H7 (cell line): ENCODE data around the gene CEND1. TPM values are rescaled to one million over a fixed set of nuclear protein-coding genes. Genes with fewer than 3 reads are reported as not detected.

ENCODE experiments used
- DNase-seq: peaks from one replicate; pipeline ENCODE4 v3.0.0; 2012
- H3K27me3 ChIP-seq: 2 replicates; pipeline ENCODE4 v1.6.0; 2011; ENCODE audit warnings: mild to moderate bottlenecking, low read length; ENCODE audit not compliant: control insufficient read depth, insufficient read depth
- H3K36me3 ChIP-seq: replicated peaks from 2 replicates; pipeline ENCODE4 v1.5.1; 2011; ENCODE audit warnings: low read length; ENCODE audit not compliant: control insufficient read depth, insufficient read depth
- H3K4me3 ChIP-seq: 2 replicates; pipeline ENCODE4 v1.5.1; 2011; ENCODE audit warnings: low read depth, mild to moderate bottlenecking, control low read depth, low read length, moderate library complexity; ENCODE audit not compliant: insufficient read depth
- total RNA-seq: library from RNA; depleted of rRNA; stranded (reverse); fragments of >200 nt; shearing (Covaris generic); gene quantifications from 2 replicates; pipeline ENCODE4 v1.2.3, GENCODE V29; 2014

The CEND1 gene
- total RNA-seq, 1 experiment from 2014 or later, result 0.14 TPM

GRCh38 chr11:764322-765024, 25.4 kb downstream of the CEND1 start:
- H3K36me3 ChIP-seq, result peaks cover 32% of the 10 kb centered on the region
- H3K4me3 ChIP-seq, result no peak overlapping the region
- DNase-seq, result peak; percentile 73
- H3K27me3 ChIP-seq, result no peaks in the 10 kb centered on the region

DNA sequence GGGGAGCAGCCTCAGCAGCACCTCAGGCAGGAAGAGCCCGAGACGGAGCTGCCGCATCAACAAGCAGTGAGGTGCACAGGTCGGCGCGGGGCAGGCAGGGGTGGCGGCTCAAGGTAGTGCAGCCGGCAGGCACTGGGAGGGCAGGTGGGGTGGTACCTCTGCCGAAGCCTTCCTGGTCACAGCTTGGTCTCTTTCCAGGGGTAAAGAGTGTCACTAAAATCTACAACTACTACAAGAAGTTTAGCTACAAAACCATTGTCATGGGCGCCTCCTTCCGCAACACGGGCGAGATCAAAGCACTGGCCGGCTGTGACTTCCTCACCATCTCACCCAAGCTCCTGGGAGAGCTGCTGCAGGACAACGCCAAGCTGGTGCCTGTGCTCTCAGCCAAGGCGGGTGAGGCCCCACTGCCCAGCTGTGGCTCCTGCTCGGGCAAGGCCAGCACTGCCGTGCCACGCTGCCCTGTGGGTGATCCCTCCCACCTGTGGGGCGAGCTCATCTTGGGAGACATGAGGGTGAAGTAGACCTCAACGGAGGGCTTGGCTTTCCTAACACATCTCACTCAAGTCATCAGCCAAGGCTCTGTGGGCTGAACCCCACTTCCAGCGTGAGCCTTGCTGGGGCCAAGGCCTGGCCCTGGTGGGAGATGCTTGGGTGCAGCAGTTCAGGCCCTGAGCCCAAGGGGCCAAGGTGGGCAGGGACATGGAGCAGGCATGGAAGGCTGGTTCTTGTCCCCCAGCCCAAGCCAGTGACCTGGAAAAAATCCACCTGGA, 26.2 kb downstream of the CEND1 start:
- peak; percentile 48 for DNase-seq
- H3K4me3 ChIP-seq, result no peak overlapping the region
- H3K36me3 ChIP-seq, result peaks cover 38% of the 10 kb centered on the region
- H3K27me3 ChIP-seq, result no peaks in the 10 kb centered on the region

DNA sequence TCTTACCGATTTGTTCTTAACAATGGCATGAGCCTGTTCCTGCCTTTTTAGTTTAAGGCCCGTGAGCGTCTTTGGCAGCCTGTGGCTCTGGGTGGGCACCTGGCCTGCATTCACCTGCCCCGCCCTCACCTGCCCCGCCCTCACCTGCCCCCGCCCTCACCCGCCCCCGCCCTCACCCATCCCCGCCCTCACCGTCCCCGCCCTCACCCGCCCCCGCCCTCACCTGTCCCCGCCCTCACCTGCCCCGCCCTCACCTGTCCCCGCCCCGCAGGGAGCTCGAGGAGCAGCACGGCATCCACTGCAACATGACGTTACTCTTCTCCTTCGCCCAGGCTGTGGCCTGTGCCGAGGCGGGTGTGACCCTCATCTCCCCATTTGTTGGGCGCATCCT, 26.8 kb downstream of the CEND1 start:
- H3K36me3 ChIP-seq, result peaks cover 38% of the 10 kb centered on the region
- H3K27me3 ChIP-seq, result no peaks in the 10 kb centered on the region
- DNase-seq, result peak; percentile 97
- H3K4me3 ChIP-seq, result no peak overlapping the region

- Histone ChIP-seq H3K4me3 (no peak overlapping the region), H3K36me3 (peaks cover 40% of the 10 kb centered on the region), H3K27me3 (no peaks in the 10 kb centered on the region)
- DNase-seq, result peak; percentile 79
Observed at GRCh38 chr11:762421-763072, 27.3 kb downstream of the CEND1 start.

GRCh38 chr11:761526-762108, 28.3 kb downstream of the CEND1 start:
- DNase-seq, result peak; percentile 15
- no peaks in the 10 kb centered on the region for H3K27me3 ChIP-seq
- no peak overlapping the region for H3K4me3 ChIP-seq
- peaks cover 46% of the 10 kb centered on the region for H3K36me3 ChIP-seq

GRCh38 chr11:760236-760635, 29.7 kb downstream of the CEND1 start:
- DNase-seq, result peak; percentile 6
- no peaks in the 10 kb centered on the region for H3K27me3 ChIP-seq
- no peak overlapping the region for H3K4me3 ChIP-seq
- peaks cover 50% of the 10 kb centered on the region for H3K36me3 ChIP-seq

DNA sequence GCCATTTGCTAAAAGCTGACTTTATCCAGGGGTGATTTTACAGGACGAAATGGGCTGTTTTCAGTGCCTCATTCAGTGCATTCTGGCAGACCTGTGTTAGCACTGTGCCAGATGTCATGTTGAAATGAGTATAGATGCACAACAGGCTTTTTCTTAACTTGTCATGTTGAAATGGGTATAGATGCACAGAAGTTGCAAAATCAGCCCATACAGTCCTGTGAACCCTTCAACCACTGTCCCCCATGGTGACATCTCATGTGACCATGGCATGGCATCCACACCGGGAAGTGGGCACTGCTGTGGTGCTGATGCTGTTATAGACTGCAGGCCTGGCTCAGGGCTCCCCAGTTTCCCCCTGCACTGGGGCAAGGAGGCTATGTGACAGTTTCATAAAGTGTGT, 40.2 kb downstream of the CEND1 start:
- no peaks in the 10 kb centered on the region for H3K27me3 ChIP-seq
- H3K4me3 ChIP-seq, result no peak overlapping the region
- peaks cover 2% of the 10 kb centered on the region; the same call in 1 of the 2 replicates for H3K36me3 ChIP-seq
- peak; percentile 9 for DNase-seq

DNA sequence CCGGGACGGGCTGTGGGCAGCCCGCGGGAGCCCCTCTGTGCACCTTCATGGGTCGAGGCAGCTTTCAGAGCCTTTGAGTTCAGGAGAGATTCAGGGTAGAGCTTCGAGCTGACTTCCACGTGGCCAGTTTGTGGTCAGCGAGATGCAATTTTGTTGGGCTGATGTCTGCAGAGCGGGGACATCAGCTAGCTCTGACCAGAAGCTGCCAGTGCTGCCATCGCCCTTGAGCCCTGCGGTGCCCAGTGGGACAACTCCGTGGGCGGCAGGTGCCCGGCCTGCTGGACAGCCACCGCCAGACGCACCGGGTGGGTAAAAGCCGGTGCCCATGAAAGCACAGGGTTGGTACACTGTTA, 41.9 kb downstream of the CEND1 start:
- no peak for DNase-seq
- Histone ChIP-seq H3K4me3 (peak overlapping the region; percentile 95), H3K27me3 (no peaks in the 10 kb centered on the region), H3K36me3 (peaks cover 2% of the 10 kb centered on the region; the same call in 1 of the 2 replicates)

GRCh38 chr11:747158-748006, 42.5 kb downstream of the CEND1 start, which contains the start of gene TALDO1:
Gene TALDO1, plus strand, starts transcription at chr11:747464. Its CDS starts 18 bp downstream, at chr11:747482.
- H3K36me3 ChIP-seq, result no peaks in the 10 kb centered on the region; the same call in 1 of the 2 replicates
- H3K4me3 ChIP-seq, result peak within 1 kb of the TSS; percentile 95
- no peaks in the 10 kb centered on the region for H3K27me3 ChIP-seq
- peak; percentile 99 for DNase-seq

GRCh38 chr11:746289-747157, 43.4 kb downstream of the CEND1 start:
- no peaks in the 10 kb centered on the region for H3K27me3 ChIP-seq
- DNase-seq, result no peak
- H3K4me3 ChIP-seq, result peak overlapping the region; percentile 95
- no peaks in the 10 kb centered on the region; the same call in 1 of the 2 replicates for H3K36me3 ChIP-seq

DNA sequence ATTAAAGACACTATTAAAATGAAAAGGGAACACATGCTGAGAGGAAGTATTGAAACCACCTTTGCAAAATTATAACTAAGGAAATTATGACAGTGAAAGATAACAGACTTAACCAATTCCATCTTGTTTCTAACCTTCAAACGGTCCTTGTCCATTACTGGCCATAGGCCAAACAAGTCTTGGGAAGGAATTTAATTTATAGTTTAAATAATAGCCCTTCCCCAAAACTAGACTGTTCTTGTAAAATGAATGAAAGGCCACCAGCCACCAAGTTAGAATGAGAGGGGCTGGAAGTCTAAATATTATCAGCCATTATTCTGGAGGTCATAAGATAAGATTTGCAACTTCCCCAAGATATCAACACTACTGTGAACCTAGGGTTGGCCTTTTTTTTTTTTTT, 44.5 kb downstream of the CEND1 start:
- Histone ChIP-seq H3K4me3 (no peak overlapping the region), H3K36me3 (no peaks in the 10 kb centered on the region; the same call in 1 of the 2 replicates), H3K27me3 (no peaks in the 10 kb centered on the region)
- no peak for DNase-seq

DNA sequence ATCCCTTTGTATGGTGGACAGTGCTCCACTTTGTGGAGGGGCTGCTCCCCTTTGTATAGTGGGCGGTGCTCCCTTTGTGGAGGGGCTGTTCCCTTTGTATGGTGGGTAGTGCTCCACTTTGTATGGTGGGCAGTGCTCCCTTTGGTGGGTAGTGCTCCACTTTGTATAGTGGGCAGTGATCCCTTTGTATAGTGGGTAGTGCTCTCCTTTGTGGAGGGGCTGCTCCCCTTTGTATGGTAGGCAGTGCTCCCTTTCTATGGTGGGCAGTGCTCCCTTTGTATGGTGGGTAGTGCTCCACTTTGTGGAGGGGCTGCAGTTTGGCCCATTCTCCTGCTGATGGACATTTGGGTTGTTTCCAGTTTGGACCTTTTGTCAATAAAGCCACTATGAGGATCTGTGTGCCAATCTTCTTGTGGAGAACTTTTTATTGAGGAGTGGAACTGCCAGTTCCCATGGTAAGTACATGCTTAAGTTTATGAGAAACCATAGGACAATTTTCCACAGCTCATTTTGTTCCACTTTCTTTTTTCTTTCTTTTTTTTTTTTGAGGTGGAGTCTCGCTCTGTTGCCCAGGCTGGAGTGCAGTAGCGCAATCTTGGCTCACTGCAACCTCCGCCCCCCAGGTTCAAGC, 47.2 kb downstream of the CEND1 start:
- H3K4me3 ChIP-seq, result no peak overlapping the region
- H3K36me3 ChIP-seq, result no peaks in the 10 kb centered on the region
- peak; percentile 7 for DNase-seq
- H3K27me3 ChIP-seq, result no peaks in the 10 kb centered on the region

- Histone ChIP-seq H3K4me3 (no peak overlapping the region), H3K36me3 (no peaks in the 10 kb centered on the region), H3K27me3 (no peaks in the 10 kb centered on the region)
- peak; percentile 7 for DNase-seq
Observed at GRCh38 chr11:742156-742546, 47.7 kb downstream of the CEND1 start.
